Transverse colon (tissue), 4 donors: ENCODE data around the gene SULT1A2. TPM values are rescaled to one million over a fixed set of nuclear protein-coding genes. Genes with fewer than 3 reads are reported as not detected.
"Not testable (repeated sequence)": the region's sequence is repeated elsewhere in the genome, so short reads cannot be mapped to it uniquely, and the experiment has no call there.

Source experiments
- DNase-seq: peaks from one replicate; pipeline ENCODE4 v3.0.0-alpha.2; 2019
- H3K27ac ChIP-seq, 4 donors: fragments of 200-600 bp; sonication (generic); 2 replicates each; pipeline ENCODE4 v1.5.1; 2016 to 2018; ENCODE audit warnings: inconsistent platforms in 4 of 4
- H3K27me3 ChIP-seq: fragments of 200-600 bp; sonication (generic); 2 replicates; pipeline ENCODE4 v1.5.1; 2017; ENCODE audit warnings: inconsistent platforms
- H3K36me3 ChIP-seq, 4 donors: fragments of 200-600 bp; sonication (generic); 2 replicates each; pipeline ENCODE4 v1.5.1; 2017 to 2019; ENCODE audit warnings: inconsistent platforms in 4 of 4
- H3K4me1 ChIP-seq, 4 donors: fragments of 200-600 bp; sonication (generic); 2 replicates each; pipeline ENCODE4 v1.5.1; 2017 to 2020; ENCODE audit warnings: inconsistent platforms in 4 of 4
- H3K4me3 ChIP-seq, 4 donors: fragments of 200-600 bp; sonication (generic); 1 replicate in 1 of 4; 2 replicates in 3 of 4; pipeline versions ENCODE4 v1.5.1 to v1.6.1; 2017 to 2019; ENCODE audit warnings: inconsistent platforms in 4 of 4
- H3K9me3 ChIP-seq, 2 donors: fragments of 200-600 bp; sonication (generic); 2 replicates each; pipeline ENCODE4 v1.5.1; 2017 to 2019; ENCODE audit warnings: inconsistent platforms in 2 of 2
- POLR2A ChIP-seq: fragments of 450-650 bp; IDR thresholded peaks from one replicate; pipeline ENCODE4 v1.6.1; 2016; ENCODE audit warnings: antibody characterized with exemption, mild to moderate bottlenecking, moderate library complexity
- POLR2AphosphoS5 ChIP-seq, 3 donors: sonication (generic); formaldehyde crosslinking; IDR thresholded peaks; one replicate each; pipeline ENCODE4 v1.6.1; 2016; ENCODE audit warnings: antibody characterized with exemption in 3 of 3
- WGBS, 2 donors: methylation state at CpG; one replicate each; pipeline ENCODE4 v1.1.5; 2018; ENCODE audit warnings: low coverage in 1 of 2; 5-methylcytosine and 5-hydroxymethylcytosine counted together
- in situ Hi-C, 4 donors: fragments of 200-750 bp; cut with MboI; loops; one replicate each; pipeline versions ENCODE4 v1.15.0 to v1.15.1; 2017; ENCODE audit warnings: low sequenced_read_pairs in 3 of 4, low pct_ligation_motif_present in 1 of 4, low pct_unique_long_range_greater_than_20kb in 1 of 4
- intact Hi-C: fragments of 100-400 bp; cut with DNase I; formaldehyde crosslinking; loops from one replicate; pipeline ENCODE4 v1.15.1; 2023; ENCODE audit warnings: low total_unique reads
- total RNA-seq, 4 donors: library from RNA; depleted of rRNA; stranded (reverse); fragments of >200 nt; gene quantifications; one replicate each; pipeline ENCODE4 v1.1.0, GENCODE V29; 2016
- TF ChIP-seq, protein P1 (sequence below), 5 experiments: fragments of 200-600 bp in 3 of 5; fragments of 450-650 bp in 2 of 5; sonication (generic) in 3 of 5; IDR thresholded peaks; 1 replicate in 2 of 5; 2 replicates in 3 of 5; pipeline ENCODE4 v1.5.1; 2016 to 2017; ENCODE audit warnings: antibody characterized with exemption in 5 of 5, inconsistent platforms in 3 of 5, mild to moderate bottlenecking in 2 of 5, moderate library complexity in 1 of 5

The SULT1A2 gene
- total RNA-seq: 10 to 100 TPM in 3 of 4 donors, 1 to 10 TPM in 1; 5.0 to 51.1 (median 38.3) TPM

DNA sequence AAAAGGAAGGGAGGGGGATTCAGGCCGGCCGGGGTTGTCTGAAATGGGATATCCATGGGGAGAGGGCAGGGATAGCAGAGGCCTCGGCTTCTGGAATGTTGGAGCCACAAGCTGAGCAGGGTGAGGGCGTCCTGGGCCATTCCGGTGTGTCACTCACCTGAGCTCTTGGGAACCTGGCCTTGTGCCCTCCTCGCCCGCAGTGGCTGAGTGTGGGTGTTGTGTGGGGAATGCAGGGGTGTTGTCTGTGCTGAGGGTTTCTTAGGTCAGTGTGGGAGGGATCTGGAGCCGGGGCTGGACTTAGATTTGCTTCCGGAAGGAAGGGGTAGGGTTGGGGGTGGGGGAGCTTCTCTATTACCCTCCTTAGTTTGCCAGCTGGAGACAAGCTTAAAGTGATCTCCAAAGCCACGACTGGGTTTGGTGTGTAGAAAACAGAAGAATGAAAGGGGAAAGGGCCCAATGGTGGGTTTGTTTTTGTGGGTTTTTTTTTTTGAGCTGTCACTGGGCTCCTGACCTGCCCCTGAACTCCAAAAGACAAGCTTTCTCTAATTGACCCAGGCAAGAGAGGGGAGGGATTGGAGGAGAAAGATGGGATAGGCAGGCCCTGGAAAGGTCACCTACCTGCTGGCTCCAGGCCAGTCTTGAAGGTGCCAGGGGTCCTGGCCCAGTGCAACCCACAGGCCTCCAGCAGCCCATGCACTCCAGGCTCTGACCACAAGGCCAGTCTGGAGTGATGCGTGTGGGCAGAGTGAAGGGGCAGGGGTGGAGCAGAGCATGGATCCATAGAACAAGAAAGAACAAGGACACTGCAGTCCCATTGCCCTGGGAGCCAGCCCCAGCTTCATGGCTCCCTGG, at the start of gene SULT1A2:
TSS of gene SULT1A2 (minus strand) at position 211 of the 852 bp plus-strand sequence. CDS start 1,120 bp downstream, outside the sequence.
- WGBS, 2 donors: 28 to 40% methylated on average over 2 to 11 of the region's 11 CpGs
- H3K27ac ChIP-seq: peak within 1 kb of the TSS in 3 of 4 donors; percentile 34 to 74 (median 67)
- DNase-seq: peak; percentile 81
- peak within 1 kb of the TSS in 2 of 4 donors; percentile 9 to 38 for H3K4me3 ChIP-seq
- TF ChIP-seq, protein P1, sequence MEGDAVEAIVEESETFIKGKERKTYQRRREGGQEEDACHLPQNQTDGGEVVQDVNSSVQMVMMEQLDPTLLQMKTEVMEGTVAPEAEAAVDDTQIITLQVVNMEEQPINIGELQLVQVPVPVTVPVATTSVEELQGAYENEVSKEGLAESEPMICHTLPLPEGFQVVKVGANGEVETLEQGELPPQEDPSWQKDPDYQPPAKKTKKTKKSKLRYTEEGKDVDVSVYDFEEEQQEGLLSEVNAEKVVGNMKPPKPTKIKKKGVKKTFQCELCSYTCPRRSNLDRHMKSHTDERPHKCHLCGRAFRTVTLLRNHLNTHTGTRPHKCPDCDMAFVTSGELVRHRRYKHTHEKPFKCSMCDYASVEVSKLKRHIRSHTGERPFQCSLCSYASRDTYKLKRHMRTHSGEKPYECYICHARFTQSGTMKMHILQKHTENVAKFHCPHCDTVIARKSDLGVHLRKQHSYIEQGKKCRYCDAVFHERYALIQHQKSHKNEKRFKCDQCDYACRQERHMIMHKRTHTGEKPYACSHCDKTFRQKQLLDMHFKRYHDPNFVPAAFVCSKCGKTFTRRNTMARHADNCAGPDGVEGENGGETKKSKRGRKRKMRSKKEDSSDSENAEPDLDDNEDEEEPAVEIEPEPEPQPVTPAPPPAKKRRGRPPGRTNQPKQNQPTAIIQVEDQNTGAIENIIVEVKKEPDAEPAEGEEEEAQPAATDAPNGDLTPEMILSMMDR (IDR thresholded peaks at IDR 0.05): no peak
- TF ChIP-seq POLR2A (peak; percentile 70), POLR2AphosphoS5 (IDR thresholded peaks at IDR 0.05) (peak in 2 of 3 donors; percentile 24 to 81)
- H3K4me1 ChIP-seq: peaks cover 0 to 23% (median 14%) of the 10 kb centered on the region in 4 donors
- H3K9me3 ChIP-seq: no peaks in the 10 kb centered on the region
- intact Hi-C loops: no loop called here
- H3K36me3 ChIP-seq: no peaks in the 10 kb centered on the region
- H3K27me3 ChIP-seq: no peaks in the 10 kb centered on the region
- in situ Hi-C loops: no loop called here

- intact Hi-C loops, H3K9me3 ChIP-seq, in situ Hi-C loops, H3K4me3 ChIP-seq, H3K27me3 ChIP-seq, H3K36me3 ChIP-seq, H3K4me1 ChIP-seq, H3K27ac ChIP-seq, DNase-seq: not testable (repeated sequence)
- whole genome bisulfite sequencing, 2 donors: 37% methylated on average over 2 of the region's 2 CpGs; no CpG with 5 or more reads in 1 of the 2 donors
These were observed 43.1 kb upstream of the SULT1A2 start for GRCh38 chr16:28639959-28640358.

GRCh38 chr16:28638359-28638758, 41.5 kb upstream of the SULT1A2 start:
- H3K36me3 ChIP-seq, H3K27me3 ChIP-seq, H3K4me1 ChIP-seq, DNase-seq, H3K27ac ChIP-seq, H3K9me3 ChIP-seq, intact Hi-C loops, in situ Hi-C loops, H3K4me3 ChIP-seq: not testable (repeated sequence)
- WGBS, 2 donors: 64 to 79% methylated on average over 3 to 4 of the region's 5 CpGs

DNA sequence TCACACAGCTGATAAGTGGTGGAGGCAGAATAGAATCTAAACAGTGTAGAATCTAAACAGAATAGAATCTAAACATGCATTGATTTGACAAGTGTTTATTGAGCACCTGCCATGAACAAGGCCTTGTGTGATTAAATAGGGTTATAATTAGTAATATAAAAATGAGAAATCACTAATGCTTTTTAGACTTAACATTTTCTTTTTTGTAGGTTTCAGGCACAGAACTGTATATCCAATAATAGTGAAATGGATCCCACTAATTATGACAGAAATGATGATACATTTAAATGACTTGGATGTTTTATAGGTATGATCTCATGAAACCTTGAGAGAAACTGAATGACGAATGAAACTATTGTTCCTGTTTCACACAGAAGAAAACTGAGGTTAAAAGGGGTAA, 40.9 kb upstream of the SULT1A2 start, which contains the start of gene NPIPB8:
TSS of gene NPIPB8 (plus strand) at position 301 of the 400 bp plus-strand sequence. CDS start 296 bp downstream, outside the sequence.
- H3K27me3 ChIP-seq, DNase-seq, H3K9me3 ChIP-seq, H3K4me1 ChIP-seq, in situ Hi-C loops, H3K36me3 ChIP-seq, intact Hi-C loops, H3K4me3 ChIP-seq, H3K27ac ChIP-seq: not testable (repeated sequence)
- 71% methylated on average over 1 of the region's 1 CpG; no CpG with 5 or more reads in 1 of the 2 donors for WGBS, 2 donors

GRCh38 chr16:28636093-28636823, 39.4 kb upstream of the SULT1A2 start:
- H3K27me3 ChIP-seq, H3K4me3 ChIP-seq, intact Hi-C loops, DNase-seq, H3K36me3 ChIP-seq, in situ Hi-C loops, H3K9me3 ChIP-seq, H3K4me1 ChIP-seq, H3K27ac ChIP-seq: not testable (repeated sequence)
- 49 to 60% methylated on average over 1 to 5 of the region's 5 CpGs for WGBS, 2 donors

DNA sequence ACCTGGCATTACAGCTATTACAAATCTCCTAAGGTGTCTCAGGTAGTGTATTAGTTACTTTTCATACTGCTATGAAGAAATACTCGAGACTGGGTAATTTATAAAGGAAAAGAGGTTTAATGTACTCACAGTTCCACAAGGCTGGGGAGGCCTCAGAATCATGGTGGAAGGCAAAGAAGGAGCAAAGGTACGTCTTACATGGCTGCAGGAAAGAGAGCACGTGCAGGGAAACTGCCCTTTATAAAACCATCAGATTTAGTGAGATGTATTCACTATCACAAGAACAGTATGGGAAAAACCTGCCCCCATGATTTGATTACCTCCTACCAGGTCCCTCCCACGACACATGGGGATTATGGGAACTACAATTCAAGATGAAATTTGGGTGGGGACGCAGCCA, 34.1 kb upstream of the SULT1A2 start:
- H3K9me3 ChIP-seq, in situ Hi-C loops, H3K4me3 ChIP-seq, DNase-seq, H3K4me1 ChIP-seq, H3K36me3 ChIP-seq, intact Hi-C loops, H3K27me3 ChIP-seq, H3K27ac ChIP-seq: not testable (repeated sequence)
- 64 to 71% methylated on average over 3 to 5 of the region's 5 CpGs for WGBS, 2 donors
